Transverse colon (tissue), 4 donors: ENCODE data around the gene SSB. TPM values are rescaled to one million over a fixed set of nuclear protein-coding genes. Genes with fewer than 3 reads are reported as not detected.
"Not testable (repeated sequence)": the region's sequence is repeated elsewhere in the genome, so short reads cannot be mapped to it uniquely, and the experiment has no call there.

Experiments
- DNase-seq: peaks from one replicate; pipeline ENCODE4 v3.0.0-alpha.2; 2019
- H3K27ac ChIP-seq, 4 donors: fragments of 200-600 bp; sonication (generic); 2 replicates each; pipeline ENCODE4 v1.5.1; 2016 to 2018; ENCODE audit warnings: inconsistent platforms in 4 of 4
- H3K27me3 ChIP-seq: fragments of 200-600 bp; sonication (generic); 2 replicates; pipeline ENCODE4 v1.5.1; 2017; ENCODE audit warnings: inconsistent platforms
- H3K36me3 ChIP-seq, 4 donors: fragments of 200-600 bp; sonication (generic); 2 replicates each; pipeline ENCODE4 v1.5.1; 2017 to 2019; ENCODE audit warnings: inconsistent platforms in 4 of 4
- H3K4me1 ChIP-seq, 4 donors: fragments of 200-600 bp; sonication (generic); 2 replicates each; pipeline ENCODE4 v1.5.1; 2017 to 2020; ENCODE audit warnings: inconsistent platforms in 4 of 4
- H3K4me3 ChIP-seq, 4 donors: fragments of 200-600 bp; sonication (generic); 1 replicate in 1 of 4; 2 replicates in 3 of 4; pipeline versions ENCODE4 v1.5.1 to v1.6.1; 2017 to 2019; ENCODE audit warnings: inconsistent platforms in 4 of 4
- H3K9me3 ChIP-seq, 2 donors: fragments of 200-600 bp; sonication (generic); 2 replicates each; pipeline ENCODE4 v1.5.1; 2017 to 2019; ENCODE audit warnings: inconsistent platforms in 2 of 2
- EP300 ChIP-seq: sonication (generic); formaldehyde crosslinking; IDR thresholded peaks from one replicate; pipeline ENCODE4 v1.6.1; 2017; ENCODE audit warnings: antibody characterized with exemption, low read depth
- POLR2A ChIP-seq: fragments of 450-650 bp; IDR thresholded peaks from one replicate; pipeline ENCODE4 v1.6.1; 2016; ENCODE audit warnings: antibody characterized with exemption, mild to moderate bottlenecking, moderate library complexity
- POLR2AphosphoS5 ChIP-seq, 3 donors: sonication (generic); formaldehyde crosslinking; IDR thresholded peaks; one replicate each; pipeline ENCODE4 v1.6.1; 2016; ENCODE audit warnings: antibody characterized with exemption in 3 of 3
- WGBS, 2 donors: methylation state at CpG; one replicate each; pipeline ENCODE4 v1.1.5; 2018; ENCODE audit warnings: low coverage in 1 of 2; 5-methylcytosine and 5-hydroxymethylcytosine counted together
- in situ Hi-C, 4 donors: fragments of 200-750 bp; cut with MboI; loops; one replicate each; pipeline versions ENCODE4 v1.15.0 to v1.15.1; 2017; ENCODE audit warnings: low sequenced_read_pairs in 3 of 4, low pct_ligation_motif_present in 1 of 4, low pct_unique_long_range_greater_than_20kb in 1 of 4
- intact Hi-C: fragments of 100-400 bp; cut with DNase I; formaldehyde crosslinking; loops from one replicate; pipeline ENCODE4 v1.15.1; 2023; ENCODE audit warnings: low total_unique reads
- total RNA-seq, 4 donors: library from RNA; depleted of rRNA; stranded (reverse); fragments of >200 nt; gene quantifications; one replicate each; pipeline ENCODE4 v1.1.0, GENCODE V29; 2016
- TF ChIP-seq, protein P1 (sequence below), 5 experiments: fragments of 200-600 bp in 3 of 5; fragments of 450-650 bp in 2 of 5; sonication (generic) in 3 of 5; IDR thresholded peaks; 1 replicate in 2 of 5; 2 replicates in 3 of 5; pipeline ENCODE4 v1.5.1; 2016 to 2017; ENCODE audit warnings: antibody characterized with exemption in 5 of 5, inconsistent platforms in 3 of 5, mild to moderate bottlenecking in 2 of 5, moderate library complexity in 1 of 5

Gene SSB
- total RNA-seq, 4 donors from 2014 or later, result 28.3 to 55.3 (median 30.3) TPM

DNA sequence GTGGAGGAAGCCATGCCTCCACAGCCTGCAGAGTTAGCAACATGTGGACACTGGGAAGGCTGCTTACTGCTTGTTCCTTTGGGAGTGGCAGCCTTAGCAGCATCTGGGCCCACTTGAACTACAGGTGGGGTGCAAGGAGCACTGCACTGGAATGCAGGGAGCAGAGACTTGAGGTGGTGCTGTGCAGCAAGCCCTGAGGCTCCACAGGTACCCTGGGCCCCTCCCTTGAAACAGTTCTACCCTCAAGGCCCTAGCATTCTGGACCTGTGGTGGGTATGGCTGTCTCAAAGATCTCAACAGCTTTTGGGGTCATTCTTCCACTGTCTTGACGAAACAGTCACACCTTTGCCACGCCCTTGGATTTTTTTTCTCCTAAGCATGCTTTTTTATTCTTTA is 42.1 kb downstream of the SSB start:
- Histone ChIP-seq H3K27ac (no peak overlapping the region), H3K4me1 (peaks cover 4 to 30% (median 10%) of the 10 kb centered on the region in 4 donors), H3K9me3 (no peaks in the 10 kb centered on the region), H3K36me3 (no peaks in the 10 kb centered on the region), H3K27me3 (no peaks in the 10 kb centered on the region), H3K4me3 (no peak overlapping the region)
- in situ Hi-C loops, result no loop called here
- 77 to 94% methylated on average over 2 of the region's 2 CpGs for WGBS, 2 donors
- no peak for DNase-seq
- TF ChIP-seq EP300, result no peak
- TF ChIP-seq POLR2AphosphoS5 (IDR thresholded peaks at IDR 0.05), result no peak
- no peak for TF ChIP-seq POLR2A
- TF ChIP-seq, protein P1, sequence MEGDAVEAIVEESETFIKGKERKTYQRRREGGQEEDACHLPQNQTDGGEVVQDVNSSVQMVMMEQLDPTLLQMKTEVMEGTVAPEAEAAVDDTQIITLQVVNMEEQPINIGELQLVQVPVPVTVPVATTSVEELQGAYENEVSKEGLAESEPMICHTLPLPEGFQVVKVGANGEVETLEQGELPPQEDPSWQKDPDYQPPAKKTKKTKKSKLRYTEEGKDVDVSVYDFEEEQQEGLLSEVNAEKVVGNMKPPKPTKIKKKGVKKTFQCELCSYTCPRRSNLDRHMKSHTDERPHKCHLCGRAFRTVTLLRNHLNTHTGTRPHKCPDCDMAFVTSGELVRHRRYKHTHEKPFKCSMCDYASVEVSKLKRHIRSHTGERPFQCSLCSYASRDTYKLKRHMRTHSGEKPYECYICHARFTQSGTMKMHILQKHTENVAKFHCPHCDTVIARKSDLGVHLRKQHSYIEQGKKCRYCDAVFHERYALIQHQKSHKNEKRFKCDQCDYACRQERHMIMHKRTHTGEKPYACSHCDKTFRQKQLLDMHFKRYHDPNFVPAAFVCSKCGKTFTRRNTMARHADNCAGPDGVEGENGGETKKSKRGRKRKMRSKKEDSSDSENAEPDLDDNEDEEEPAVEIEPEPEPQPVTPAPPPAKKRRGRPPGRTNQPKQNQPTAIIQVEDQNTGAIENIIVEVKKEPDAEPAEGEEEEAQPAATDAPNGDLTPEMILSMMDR (IDR thresholded peaks at IDR 0.05), result no peak
- intact Hi-C loops, result no loop called here

DNA sequence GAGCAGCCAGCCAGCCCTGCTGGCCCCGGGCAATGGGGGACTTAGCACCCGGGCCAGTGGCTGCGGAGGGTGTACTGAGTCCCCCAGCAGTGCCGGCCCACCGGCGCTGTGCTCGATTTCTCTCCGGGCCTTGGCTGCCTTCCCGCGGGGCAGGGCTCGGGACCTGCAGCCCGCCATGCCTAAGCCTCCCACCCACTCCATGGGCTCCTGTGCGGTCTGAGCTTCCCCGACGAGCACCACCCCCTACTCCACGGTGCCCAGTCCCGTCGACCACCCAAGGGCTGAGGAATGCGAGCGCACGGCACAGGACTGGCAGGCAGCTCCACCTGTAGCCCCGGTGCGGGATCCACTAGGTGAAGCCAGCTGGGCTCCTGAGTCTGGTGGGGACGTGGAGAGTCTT is 43.0 kb downstream of the SSB start:
- H3K9me3 ChIP-seq, H3K27me3 ChIP-seq, intact Hi-C loops, in situ Hi-C loops, H3K4me3 ChIP-seq, H3K27ac ChIP-seq, DNase-seq, H3K36me3 ChIP-seq: not testable (repeated sequence)
- WGBS, 2 donors, result 91% methylated on average over 22 of the region's 24 CpGs; no CpG with 5 or more reads in 1 of the 2 donors
- H3K4me1 ChIP-seq, result peaks cover 4 to 31% (median 10%) of the 10 kb centered on the region in 4 donors

DNA sequence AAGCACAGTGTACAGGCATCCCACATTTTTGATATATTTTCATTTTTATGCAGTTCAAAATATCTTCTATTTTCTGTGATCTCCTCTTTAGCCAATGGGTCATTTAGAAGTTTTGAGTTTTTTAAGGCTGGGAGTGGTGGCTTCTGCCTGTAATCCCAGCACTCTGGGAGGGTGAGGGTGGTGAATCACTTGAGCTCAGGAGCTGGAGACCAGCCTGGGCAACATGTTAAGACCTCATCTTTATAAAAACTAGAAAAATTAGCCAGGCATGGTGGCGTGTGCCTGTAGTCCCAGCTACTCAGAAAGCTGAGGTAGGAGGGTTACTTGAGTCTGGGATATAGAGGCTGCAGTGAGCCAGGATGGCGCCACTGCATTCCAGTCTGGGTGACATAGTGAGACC is 46.3 kb downstream of the SSB start:
- in situ Hi-C loops, result no loop called here
- Histone ChIP-seq H3K4me3 (no peak overlapping the region), H3K9me3 (no peaks in the 10 kb centered on the region), H3K27ac (no peak overlapping the region), H3K4me1 (peaks cover 1 to 31% (median 7%) of the 10 kb centered on the region in 4 donors), H3K27me3 (no peaks in the 10 kb centered on the region), H3K36me3 (no peaks in the 10 kb centered on the region)
- TF ChIP-seq POLR2A, result no peak
- TF ChIP-seq POLR2AphosphoS5 (IDR thresholded peaks at IDR 0.05), result no peak
- TF ChIP-seq, protein P1 (IDR thresholded peaks at IDR 0.05), result no peak
- no peak for TF ChIP-seq EP300
- no peak for DNase-seq
- WGBS, 2 donors, result 92% methylated on average over 2 of the region's 2 CpGs; no CpG with 5 or more reads in 1 of the 2 donors
- intact Hi-C loops, result no loop called here

DNA sequence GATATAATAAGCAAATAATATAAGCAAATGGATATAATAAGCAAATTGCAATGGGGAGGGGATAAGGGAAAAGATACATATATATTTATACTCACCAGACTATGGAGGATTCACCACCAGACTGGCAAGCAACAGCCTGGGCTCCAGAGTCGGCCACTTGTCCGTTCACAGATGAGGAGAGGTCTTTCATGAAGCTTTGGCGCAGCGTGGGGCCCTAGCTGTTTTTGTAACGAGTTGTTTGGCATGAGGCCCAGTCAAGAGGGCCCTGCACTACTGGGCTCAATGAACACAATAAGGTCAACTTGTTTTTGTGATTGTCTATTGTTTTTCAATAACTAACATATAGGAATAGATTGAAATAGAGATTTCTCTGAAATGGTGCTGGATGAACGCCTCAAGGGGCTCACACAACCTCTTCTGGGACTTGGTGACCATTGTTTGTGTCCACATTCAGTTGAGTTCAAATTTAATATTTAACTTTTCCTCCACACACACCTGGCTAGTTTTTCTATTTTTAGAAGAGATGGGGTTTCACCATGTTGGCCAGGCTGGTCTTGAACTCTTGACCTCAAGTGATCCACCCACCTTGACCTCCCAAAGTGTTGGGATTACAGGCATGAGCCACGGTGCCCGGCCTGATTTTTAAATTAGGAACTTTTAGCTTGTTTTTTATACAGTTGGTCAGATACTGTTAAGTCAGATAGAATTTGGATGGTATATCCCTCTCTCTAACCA is 50.5 kb downstream of the SSB start:
- H3K27me3 ChIP-seq, intact Hi-C loops, in situ Hi-C loops, H3K36me3 ChIP-seq, H3K27ac ChIP-seq, H3K9me3 ChIP-seq, DNase-seq, H3K4me3 ChIP-seq: not testable (repeated sequence)
- 81 to 83% methylated on average over 4 to 8 of the region's 8 CpGs for WGBS, 2 donors
- peaks cover 0 to 19% (median 0%) of the 10 kb centered on the region in 4 donors for H3K4me1 ChIP-seq

DNA sequence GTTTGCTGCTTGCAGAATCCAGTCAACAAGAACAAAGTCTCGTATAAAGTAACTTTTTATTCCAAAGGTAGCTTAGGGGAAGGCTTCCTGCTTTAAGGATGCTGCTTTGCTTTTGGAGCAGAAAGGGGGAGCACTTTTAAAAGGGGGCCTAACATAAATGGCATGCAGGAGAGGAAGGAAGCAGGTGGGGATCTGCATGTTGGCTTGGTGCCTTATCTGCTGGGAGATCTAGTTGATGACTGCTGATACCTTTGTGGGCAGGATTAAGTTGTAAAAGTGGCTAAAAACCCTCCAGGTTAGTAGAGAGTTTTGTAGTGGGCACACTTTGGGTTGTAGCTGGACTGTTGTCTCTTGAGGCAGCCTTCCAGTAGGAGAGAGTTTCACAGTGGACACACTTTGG is 51.0 kb downstream of the SSB start:
- TF ChIP-seq POLR2AphosphoS5 (IDR thresholded peaks at IDR 0.05) (no peak), POLR2A (no peak), EP300 (no peak)
- TF ChIP-seq, protein P1 (IDR thresholded peaks at IDR 0.05), result no peak
- in situ Hi-C loops (no loop called here), intact Hi-C loops (no loop called here)
- Histone ChIP-seq H3K27me3 (no peaks in the 10 kb centered on the region), H3K9me3 (no peaks in the 10 kb centered on the region), H3K4me1 (peaks cover 0 to 19% (median 0%) of the 10 kb centered on the region in 4 donors), H3K27ac (no peak overlapping the region), H3K36me3 (no peaks in the 10 kb centered on the region), H3K4me3 (no peak overlapping the region)
- 100% methylated on average over 1 of the region's 1 CpG for WGBS, 2 donors
- DNase-seq, result no peak
